K562 (cell line): ENCODE measurements around the gene TRAF3. TPM values are rescaled to one million over a fixed set of nuclear protein-coding genes. Genes with fewer than 3 reads are reported as not detected.

ENCODE experiments used
- polyA plus RNA-seq, 8 experiments: library from polyadenylated mRNA; depleted of rRNA in 4 of 8; stranded (reverse) in 5 of 8; unstranded in 3 of 8; fragments of >200 nt; fragmentation: Nextera tagmentation in 2 of 8; fragmentation: Illumina TruSeq in 1 of 8; extraction: Ambion mirVana in 2 of 8; extraction: Trizol in 1 of 8; gene quantifications; 2 replicates each; pipeline versions ENCODE4 v1.2.1 to v1.2.3, GENCODE V29; 2011 to 2014; ENCODE audit warnings: inconsistent platforms in 1 of 8, missing spikeins in 1 of 8
- small RNA-seq: library from RNA; depleted of rRNA; stranded (forward); fragments of <200 nt; gene quantifications from one replicate; pipeline ENCODE3, GENCODE V24; 2014
- total RNA-seq, 7 experiments: library from RNA; depleted of rRNA in 6 of 7; stranded (reverse); fragments of >200 nt in 6 of 7; fragmentation: Illumina TruSeq in 2 of 7; extraction: Trizol in 2 of 7; gene quantifications; 2 replicates each; pipeline versions ENCODE4 v1.2.1 to v1.2.3, GENCODE V29; 2011 to 2021; ENCODE audit warnings: low replicate concordance in 1 of 7

Gene TRAF3
- total and polyA plus RNA-seq, 9 of the 15 experiments (the other 6 are each of a cell fraction or from before 2014, with no cell fraction given) = 0.52 to 21.3 (median 9.9) TPM

Small RNA genes lying within 50 kb of the gene (small RNA-seq; reads per million reads assigned to genes)
- gene RNU6-1316P = not detected

Other genes starting within 250 kb of the TRAF3 start
- 12.8 and 14.5 TPM in 2 replicates for gene RCOR1, start 184.8 kb upstream of the TRAF3 start, total RNA-seq (2014; rRNA removed)
- 28.4 and 34.6 TPM in 2 replicates for gene RCOR1, start 184.8 kb upstream of the TRAF3 start, total RNA-seq (2014; rRNA removed; fragmentation: Illumina TruSeq; extraction: Trizol)
- gene RCOR1, start 184.8 kb upstream of the TRAF3 start, total RNA-seq (2015; rRNA removed; fragmentation: Illumina TruSeq; extraction: Trizol) = 20.9 and 21.6 TPM in 2 replicates
- gene RCOR1, start 184.8 kb upstream of the TRAF3 start, total RNA-seq (2021) = 39.9 and 47.9 TPM in 2 replicates
- 28.7 and 29.3 TPM in 2 replicates for gene RCOR1, start 184.8 kb upstream of the TRAF3 start, polyA plus RNA-seq (2011; rRNA removed)
- 35.3 and 35.6 TPM in 2 replicates for gene RCOR1, start 184.8 kb upstream of the TRAF3 start, polyA plus RNA-seq (2014; fragmentation: Illumina TruSeq; extraction: Trizol)
- gene RCOR1, start 184.8 kb upstream of the TRAF3 start, polyA plus RNA-seq (2014; fragmentation: Nextera tagmentation; extraction: Ambion mirVana) = 10 to 100 TPM in 1 of 2 experiments, 1 to 10 TPM in 1; 8.5 to 10.9 TPM
- gene RCOR1, start 184.8 kb upstream of the TRAF3 start, polyA plus RNA-seq (2014; rRNA removed) = 16.9 and 19.1 TPM in 2 replicates
- gene AMN, start 145.2 kb downstream of the TRAF3 start, total RNA-seq (2014; rRNA removed) = 0.04 and 0.14 TPM in 2 replicates
- not detected in 2 replicates for gene AMN, start 145.2 kb downstream of the TRAF3 start, total RNA-seq (2014; rRNA removed; fragmentation: Illumina TruSeq; extraction: Trizol)
- not detected in 2 replicates for gene AMN, start 145.2 kb downstream of the TRAF3 start, total RNA-seq (2015; rRNA removed; fragmentation: Illumina TruSeq; extraction: Trizol)
- 0.04 and 0.09 TPM in 2 replicates for gene AMN, start 145.2 kb downstream of the TRAF3 start, total RNA-seq (2021)
- not detected in 2 replicates for gene AMN, start 145.2 kb downstream of the TRAF3 start, polyA plus RNA-seq (2011; rRNA removed)
- not detected in 2 replicates for gene AMN, start 145.2 kb downstream of the TRAF3 start, polyA plus RNA-seq (2014; fragmentation: Illumina TruSeq; extraction: Trizol)
- gene AMN, start 145.2 kb downstream of the TRAF3 start, polyA plus RNA-seq (2014; fragmentation: Nextera tagmentation; extraction: Ambion mirVana) = not detected
- gene AMN, start 145.2 kb downstream of the TRAF3 start, polyA plus RNA-seq (2014; rRNA removed) = not detected in 2 replicates